Neuron (in vitro differentiated cells): Measurements from ENCODE around the gene ANKRD33B.
A peak's percentile ranks its signal among the peaks of the same experiment; 100 is the strongest.

Experiments used
- H2AFZ ChIP-seq: one replicate; pipeline ENCODE4 v1.6.1; 2013; ENCODE audit warnings: low read depth, mild to moderate bottlenecking, inconsistent platforms, low read length, moderate library complexity
- H3K27me3 ChIP-seq: one replicate; pipeline ENCODE4 v1.6.1; 2013; ENCODE audit warnings: low read length; ENCODE audit not compliant: insufficient read depth
- H3K36me3 ChIP-seq: one replicate; pipeline ENCODE4 v1.6.1; 2013; ENCODE audit warnings: low read length; ENCODE audit not compliant: insufficient read depth
- H3K4me1 ChIP-seq: one replicate; pipeline ENCODE4 v1.6.1; 2013; ENCODE audit warnings: low read length; ENCODE audit not compliant: insufficient read depth
- H3K4me3 ChIP-seq: 2 replicates; pipeline ENCODE4 v1.5.1; 2013; ENCODE audit warnings: mild to moderate bottlenecking, low read length, moderate library complexity
- H3K9me3 ChIP-seq: one replicate; pipeline ENCODE4 v1.6.1; 2013; ENCODE audit warnings: low read length

ANKRD33B gene

DNA sequence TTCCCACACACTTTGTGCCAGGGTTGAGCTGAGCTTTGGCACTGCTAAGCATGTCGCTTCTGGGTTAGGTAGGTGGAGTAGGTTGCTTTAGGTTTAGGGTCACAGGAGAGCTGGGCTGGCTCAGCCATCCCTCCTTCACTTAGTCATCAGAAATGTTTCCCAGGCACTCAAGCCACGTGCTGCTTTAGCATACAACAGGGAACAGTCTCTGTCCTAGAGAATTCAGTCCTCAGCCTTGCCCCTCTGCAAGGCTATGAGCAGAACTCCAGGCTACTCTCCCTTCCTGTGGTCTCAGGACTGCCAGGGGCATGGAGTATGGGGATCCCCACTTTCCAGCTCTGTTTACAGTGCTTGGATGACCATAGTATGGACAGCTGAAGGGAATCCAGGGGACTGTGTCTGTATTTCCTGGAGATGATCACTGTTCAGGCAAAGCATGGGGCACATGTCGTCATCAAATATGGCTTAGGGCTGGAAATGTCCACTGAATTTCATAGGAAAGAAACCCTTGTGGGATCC is 7.5 kb upstream of the ANKRD33B start:
- H3K27me3 ChIP-seq: peaks cover 27% of the 10 kb centered on the region
- no peak overlapping the region for H3K4me3 ChIP-seq
- H3K9me3 ChIP-seq: no peaks in the 10 kb centered on the region
- no peaks in the 10 kb centered on the region for H3K36me3 ChIP-seq
- H2AFZ ChIP-seq: no peak overlapping the region
- peaks cover 8% of the 10 kb centered on the region for H3K4me1 ChIP-seq

DNA sequence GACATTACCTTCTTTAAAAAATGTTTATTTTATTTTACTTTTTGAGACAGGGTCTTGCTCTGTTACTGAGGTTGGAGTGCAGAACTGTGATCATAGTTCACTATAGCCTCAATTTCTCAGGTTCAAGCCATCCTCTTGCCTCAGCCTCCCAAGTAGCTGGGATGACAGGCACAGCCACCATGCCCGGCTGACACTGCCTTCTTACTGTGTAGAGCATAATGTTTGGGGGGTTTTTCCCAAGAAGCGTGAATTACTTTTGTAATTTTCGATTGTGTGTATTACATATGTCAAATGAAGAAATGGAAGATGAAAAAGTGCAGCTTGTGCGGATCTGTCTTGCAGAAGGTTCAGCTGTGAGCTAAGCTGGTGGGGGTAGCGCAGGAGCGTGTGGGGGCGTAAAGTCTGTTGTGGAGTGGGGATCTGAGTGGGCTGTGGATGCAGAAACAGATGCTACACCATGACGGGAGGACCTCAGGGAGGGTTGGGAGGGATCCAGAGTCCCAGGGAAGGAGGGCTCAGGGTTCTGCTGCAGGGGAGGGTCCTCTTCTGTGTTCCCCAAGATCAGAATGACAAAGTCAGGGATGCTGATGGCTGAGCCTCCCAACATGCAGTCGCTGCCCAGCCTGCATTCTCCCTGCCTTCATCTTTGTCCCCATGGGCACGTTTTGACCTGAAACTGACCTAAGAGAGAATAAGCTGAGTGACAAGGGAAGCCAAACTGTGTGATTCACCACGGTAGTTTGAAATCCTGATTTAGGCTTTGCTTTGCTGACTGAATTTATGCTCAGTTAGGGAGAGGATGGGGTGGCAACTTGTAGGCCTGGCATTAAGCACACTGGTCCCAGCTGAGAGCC is 6.8 kb upstream of the ANKRD33B start:
- Histone ChIP-seq H3K4me3 (no peak overlapping the region), H3K27me3 (peaks cover 30% of the 10 kb centered on the region), H3K9me3 (no peaks in the 10 kb centered on the region), H3K36me3 (no peaks in the 10 kb centered on the region), H2AFZ (no peak overlapping the region), H3K4me1 (peaks cover 5% of the 10 kb centered on the region)

DNA sequence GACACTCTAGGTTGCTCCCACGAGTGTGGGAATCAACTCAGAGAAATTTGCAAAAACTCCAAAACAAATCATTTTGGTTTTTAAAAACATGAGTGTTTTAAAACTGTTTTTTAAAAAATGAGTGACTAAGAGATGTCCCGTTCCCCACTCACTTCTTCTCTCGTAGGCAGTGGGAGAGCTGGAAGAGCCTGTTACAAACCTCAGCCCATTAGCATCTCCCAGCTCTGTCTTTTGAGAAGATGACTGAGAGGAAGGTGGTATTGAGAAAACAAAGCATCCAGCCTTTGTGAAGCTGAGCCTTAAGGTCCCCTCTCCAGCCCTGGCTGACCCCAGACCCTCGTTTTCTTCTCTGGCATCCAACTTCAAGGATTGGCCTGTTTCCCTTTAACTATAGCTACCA is 4.7 kb upstream of the ANKRD33B start:
- H3K9me3 ChIP-seq: peaks cover 2% of the 10 kb centered on the region
- no peak overlapping the region for H3K4me3 ChIP-seq
- H3K36me3 ChIP-seq: no peaks in the 10 kb centered on the region
- H3K4me1 ChIP-seq: peaks cover 10% of the 10 kb centered on the region
- no peak overlapping the region for H2AFZ ChIP-seq
- H3K27me3 ChIP-seq: peaks cover 43% of the 10 kb centered on the region

DNA sequence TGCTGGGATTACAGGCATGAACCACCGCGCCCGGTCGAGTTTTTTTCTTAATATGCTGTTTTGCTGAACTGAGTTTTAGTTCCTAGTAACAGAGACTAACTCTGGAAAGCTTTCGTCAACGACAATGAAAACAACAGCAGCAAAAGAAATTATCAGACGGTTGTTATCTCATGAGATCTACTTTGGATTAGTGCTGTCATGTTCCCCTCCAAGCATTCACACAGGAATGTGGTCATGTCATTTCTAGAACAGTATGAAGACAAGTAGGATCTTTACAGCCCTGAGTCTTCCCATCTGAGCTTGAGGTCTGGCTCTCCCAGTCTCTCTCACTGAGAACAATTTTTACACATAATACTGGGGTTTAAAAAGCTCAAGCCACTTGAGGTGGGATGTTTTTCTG is 4.0 kb upstream of the ANKRD33B start:
- peaks cover 43% of the 10 kb centered on the region for H3K27me3 ChIP-seq
- no peaks in the 10 kb centered on the region for H3K36me3 ChIP-seq
- H3K4me3 ChIP-seq: no peak overlapping the region
- peaks cover 13% of the 10 kb centered on the region for H3K4me1 ChIP-seq
- H3K9me3 ChIP-seq: peaks cover 2% of the 10 kb centered on the region
- no peak overlapping the region for H2AFZ ChIP-seq

DNA sequence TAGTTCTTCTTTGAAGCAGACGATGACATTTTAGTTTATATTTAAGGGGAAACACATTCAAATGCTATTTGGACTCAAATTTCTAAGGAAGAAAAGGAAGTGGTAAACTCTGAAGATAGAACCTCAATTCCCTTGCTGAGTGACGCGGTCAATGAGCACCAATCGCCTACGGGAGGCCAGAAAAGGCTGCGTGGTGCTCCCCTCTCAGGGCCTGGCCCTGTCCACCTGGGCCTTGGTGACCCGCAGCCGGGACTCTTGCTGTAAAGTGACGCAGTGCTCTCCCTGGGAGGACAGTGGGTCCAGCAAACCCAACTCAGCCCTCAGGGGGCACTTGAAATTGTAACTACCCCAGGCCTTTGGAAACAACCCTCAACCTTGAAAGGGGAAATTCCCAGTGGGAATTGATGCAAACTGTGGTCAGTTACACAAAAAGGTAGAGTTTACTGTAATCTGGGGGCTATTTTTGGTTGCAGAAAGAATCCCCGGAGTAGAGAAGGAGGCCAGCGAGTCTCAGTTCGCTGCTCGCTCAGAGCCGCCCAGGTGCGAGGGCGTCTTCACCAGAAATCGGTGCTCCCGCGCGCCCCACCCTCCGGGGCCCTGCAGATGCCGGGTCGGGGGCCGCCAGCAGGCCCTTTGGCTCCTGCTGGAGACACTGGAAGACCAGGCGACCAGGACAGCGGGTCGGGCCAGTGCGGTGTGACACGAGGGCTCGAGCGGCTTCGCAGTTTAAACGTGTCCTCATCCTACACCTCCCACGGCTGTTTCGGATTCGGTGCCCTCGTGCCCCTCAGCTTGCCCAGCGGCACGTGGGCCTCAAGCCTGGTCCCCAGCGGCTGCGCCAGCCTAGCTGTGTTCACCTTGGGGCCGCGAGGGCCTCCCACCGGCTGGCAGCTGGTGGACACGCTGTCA is 1.4 kb upstream of the ANKRD33B start:
- Histone ChIP-seq H3K27me3 (peaks cover 31% of the 10 kb centered on the region), H3K9me3 (peaks cover 2% of the 10 kb centered on the region), H3K4me3 (peak overlapping the region; percentile 59), H3K36me3 (no peaks in the 10 kb centered on the region), H2AFZ (peak overlapping the region; percentile 86), H3K4me1 (peaks cover 30% of the 10 kb centered on the region)

DNA sequence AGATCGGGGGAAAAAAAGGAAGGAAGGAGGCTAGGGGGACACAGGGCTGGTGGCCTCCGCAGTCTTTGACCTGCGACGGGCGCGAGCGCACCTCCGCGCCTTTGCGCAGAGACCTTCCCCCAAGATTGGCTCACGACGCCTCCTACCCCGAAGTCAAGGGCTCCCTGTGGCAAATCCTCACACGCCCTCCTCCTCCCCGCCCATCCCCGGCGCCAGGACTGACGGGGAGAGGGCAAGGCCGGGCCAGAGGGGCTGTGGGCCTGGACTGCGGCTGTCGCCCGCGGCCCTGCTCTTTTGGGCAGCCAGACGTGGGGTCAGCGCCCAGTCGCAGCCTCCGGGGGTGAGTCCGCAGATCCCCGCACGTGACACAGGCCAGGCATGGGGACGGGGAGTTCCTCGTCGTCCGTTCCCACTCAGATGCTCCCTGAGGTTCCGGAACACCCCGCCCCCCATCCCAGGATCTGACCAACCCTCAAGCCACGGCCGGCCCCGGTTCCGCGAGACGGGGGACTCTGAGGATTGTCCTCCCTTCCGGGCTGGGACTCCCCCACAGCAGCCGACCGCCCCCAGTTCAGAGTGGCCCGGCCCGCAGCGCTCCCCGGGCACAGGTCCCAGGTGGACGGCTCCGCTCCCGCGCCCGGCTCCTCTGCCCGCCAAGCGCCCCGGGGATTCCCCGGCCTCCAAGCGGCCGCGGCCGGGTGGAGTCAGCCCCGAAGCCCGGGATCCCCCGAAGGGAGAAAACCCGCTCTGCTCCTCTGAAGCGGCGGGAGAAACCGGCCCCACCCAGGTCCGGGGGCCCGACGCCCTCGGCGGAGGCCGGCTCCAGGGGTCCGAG is 543 bp upstream of the ANKRD33B start:
- peak overlapping the region; percentile 86 for H2AFZ ChIP-seq
- peak overlapping the region; percentile 59 for H3K4me3 ChIP-seq
- no peaks in the 10 kb centered on the region for H3K36me3 ChIP-seq
- peaks cover 31% of the 10 kb centered on the region for H3K27me3 ChIP-seq
- H3K4me1 ChIP-seq: peaks cover 32% of the 10 kb centered on the region
- peaks cover 2% of the 10 kb centered on the region for H3K9me3 ChIP-seq

DNA sequence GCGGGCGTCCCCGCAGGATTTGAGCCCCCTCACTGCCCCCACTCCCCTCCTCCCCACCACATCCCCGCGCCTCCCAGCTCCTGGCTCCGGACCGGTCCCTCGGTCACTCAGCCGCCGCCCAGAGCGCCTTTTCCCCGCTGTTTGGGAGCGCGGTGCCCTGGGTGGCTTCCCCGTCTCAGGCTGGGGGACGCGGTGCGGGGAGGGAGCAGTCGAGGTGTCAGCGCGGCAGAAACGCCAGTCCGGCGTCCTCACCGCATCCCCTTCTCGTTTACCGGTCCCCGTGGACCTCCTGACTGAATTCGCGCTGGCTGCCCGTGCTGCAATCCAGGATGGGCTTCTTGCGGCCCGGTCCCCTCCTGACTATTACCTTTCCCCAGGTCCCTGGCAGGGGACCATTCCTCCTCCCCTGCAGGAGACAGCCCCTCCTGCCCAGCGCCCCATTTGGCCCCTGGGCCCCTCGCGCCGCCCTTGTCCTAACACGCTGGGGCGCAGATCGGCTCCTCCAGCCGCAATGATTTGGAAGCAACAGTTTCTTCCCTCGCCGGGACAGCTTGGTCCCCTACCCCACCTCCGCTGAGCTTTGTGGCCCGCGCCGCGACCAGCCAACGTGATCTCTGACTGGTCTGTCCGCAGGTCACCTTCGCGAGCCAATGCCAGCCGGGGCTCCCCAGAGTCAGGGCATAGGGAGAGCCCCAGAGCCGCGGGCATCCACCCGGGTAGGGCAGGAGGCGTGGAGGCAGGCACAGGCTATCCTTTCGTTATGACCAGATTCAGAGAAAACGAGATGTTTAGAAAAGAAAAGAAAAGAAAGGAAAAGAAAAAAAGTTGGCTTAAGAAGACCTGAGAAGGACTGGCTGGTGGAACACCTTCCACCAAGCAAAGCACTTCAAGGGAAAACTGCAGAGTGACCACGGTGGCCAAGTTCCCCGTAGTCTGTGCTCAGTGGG is 1.2 kb downstream of the ANKRD33B start:
- peak overlapping the region; percentile 27 for H2AFZ ChIP-seq
- peaks cover 22% of the 10 kb centered on the region for H3K27me3 ChIP-seq
- H3K4me1 ChIP-seq: peaks cover 32% of the 10 kb centered on the region
- H3K4me3 ChIP-seq: peak overlapping the region; percentile 59
- H3K36me3 ChIP-seq: no peaks in the 10 kb centered on the region
- peaks cover 2% of the 10 kb centered on the region for H3K9me3 ChIP-seq

DNA sequence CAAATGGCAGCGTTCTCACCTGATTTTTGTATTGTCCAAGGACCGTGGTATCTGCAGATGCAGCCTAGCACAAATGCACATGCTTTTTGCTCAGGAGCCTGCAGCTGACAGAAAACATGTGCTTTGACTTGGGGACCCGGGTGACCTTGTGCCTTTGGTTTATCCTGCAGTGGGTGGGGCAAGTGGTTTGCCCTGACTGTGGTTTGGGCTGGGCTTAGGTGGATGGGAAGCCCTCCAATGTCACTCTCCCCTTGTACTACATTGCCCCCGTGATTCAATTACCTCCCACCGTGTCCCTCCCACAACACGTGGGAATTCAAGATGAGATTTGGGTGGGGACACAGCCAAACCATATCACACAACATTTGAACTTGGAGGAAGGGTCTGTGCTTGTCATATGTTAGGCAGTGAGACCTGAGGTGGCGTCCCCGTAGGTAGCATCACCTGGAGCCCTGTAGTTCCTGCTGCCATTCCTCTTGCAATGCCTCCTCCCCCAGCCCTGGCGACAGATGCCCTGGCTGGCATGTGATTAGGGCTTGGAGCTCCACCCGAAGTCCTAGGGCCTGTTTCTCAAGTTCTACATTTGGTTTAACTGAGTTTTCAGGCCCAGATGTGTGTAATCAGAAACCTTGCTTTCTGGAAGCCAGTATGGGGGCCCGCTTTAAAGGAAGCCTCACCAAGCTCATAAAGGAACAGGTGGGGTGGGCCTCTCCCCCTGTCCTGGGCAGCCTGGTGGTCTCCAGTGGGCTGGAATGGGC is 2.1 kb downstream of the ANKRD33B start:
- Histone ChIP-seq H3K9me3 (peaks cover 2% of the 10 kb centered on the region), H3K4me1 (peaks cover 32% of the 10 kb centered on the region), H3K36me3 (no peaks in the 10 kb centered on the region), H3K27me3 (peaks cover 19% of the 10 kb centered on the region), H2AFZ (no peak overlapping the region), H3K4me3 (peak overlapping the region; percentile 59)

DNA sequence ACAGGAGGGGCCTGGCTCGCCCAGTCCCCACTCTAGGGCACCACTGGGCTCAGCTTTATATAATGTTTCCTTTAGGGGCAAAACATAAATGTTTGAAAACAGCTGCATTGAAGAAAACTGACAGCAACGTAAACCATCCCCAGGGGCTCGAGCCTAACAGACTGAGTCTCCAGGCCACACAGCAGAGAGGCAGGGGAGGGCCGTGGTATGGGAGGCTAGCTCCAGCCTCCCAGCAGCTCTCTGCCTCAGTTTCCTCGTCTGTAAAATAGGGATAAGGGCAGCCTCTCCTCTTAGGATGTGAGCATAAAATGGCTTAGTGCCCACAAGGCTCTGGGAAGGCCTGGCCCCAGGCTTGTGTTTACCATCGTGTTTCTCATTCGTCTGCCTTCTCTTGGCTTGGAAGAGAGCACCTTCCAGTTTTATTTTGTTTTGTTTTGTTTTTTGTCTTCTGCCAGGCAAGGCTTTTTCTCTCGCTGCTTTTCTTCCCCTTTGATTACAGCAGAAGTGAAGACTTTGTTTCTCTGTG is 2.7 kb downstream of the ANKRD33B start:
- Histone ChIP-seq H3K4me3 (no peak overlapping the region), H3K27me3 (peaks cover 15% of the 10 kb centered on the region), H3K9me3 (peaks cover 2% of the 10 kb centered on the region), H2AFZ (no peak overlapping the region), H3K4me1 (peaks cover 32% of the 10 kb centered on the region), H3K36me3 (no peaks in the 10 kb centered on the region)

DNA sequence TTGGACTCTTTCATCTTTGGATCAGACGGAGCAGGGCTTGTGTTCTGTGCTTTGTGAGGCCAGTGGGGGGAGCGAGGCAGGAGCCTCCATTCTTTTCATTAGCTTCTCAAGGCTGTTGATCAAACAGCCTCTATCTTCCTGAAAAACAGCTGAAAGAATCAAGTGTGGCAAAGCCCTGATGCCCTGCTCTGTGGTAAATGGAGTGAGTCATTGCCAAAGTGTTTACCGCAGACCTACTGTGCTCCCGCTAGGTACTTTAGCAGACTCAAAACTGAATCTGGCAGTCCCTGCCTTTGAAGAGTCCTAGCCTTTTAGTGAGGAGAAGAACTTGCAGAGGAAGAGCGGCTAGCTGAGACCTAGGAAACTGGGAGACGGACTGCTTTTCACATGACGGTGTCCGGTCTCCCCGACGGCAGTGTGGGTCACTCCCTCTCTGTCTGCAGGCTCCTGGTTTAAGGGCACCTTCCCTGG is 3.3 kb downstream of the ANKRD33B start:
- Histone ChIP-seq H2AFZ (no peak overlapping the region), H3K4me3 (no peak overlapping the region), H3K36me3 (no peaks in the 10 kb centered on the region), H3K27me3 (peaks cover 12% of the 10 kb centered on the region), H3K4me1 (peaks cover 32% of the 10 kb centered on the region), H3K9me3 (peaks cover 2% of the 10 kb centered on the region)

DNA sequence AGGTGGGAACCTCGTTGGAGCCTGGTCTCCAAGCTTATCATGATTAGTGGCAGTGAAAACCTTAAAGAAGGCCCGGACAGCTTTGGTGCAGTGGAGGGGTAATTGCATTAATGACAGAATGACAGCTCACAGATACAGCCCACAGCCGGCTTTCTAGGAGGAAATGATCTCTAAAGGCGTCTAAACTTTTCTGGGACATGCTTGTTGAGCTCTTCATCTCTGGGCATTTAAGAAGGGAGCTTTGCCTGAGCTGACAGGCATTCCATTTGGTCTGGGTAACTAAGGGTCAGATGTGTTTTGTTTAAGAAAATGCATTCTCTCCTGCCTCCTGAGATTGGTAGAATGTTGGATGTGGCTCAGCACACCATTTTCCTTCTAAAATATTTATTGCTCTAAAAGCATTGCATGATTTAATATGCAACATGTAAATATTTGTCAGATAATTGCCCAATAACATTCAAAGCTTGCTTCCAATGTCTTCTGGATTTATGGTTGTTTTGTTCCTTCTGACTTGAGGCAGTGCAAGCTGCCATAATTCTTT is 4.0 kb downstream of the ANKRD33B start:
- H2AFZ ChIP-seq: no peak overlapping the region
- H3K27me3 ChIP-seq: peaks cover 6% of the 10 kb centered on the region
- H3K4me1 ChIP-seq: peaks cover 32% of the 10 kb centered on the region
- no peaks in the 10 kb centered on the region for H3K9me3 ChIP-seq
- no peaks in the 10 kb centered on the region for H3K36me3 ChIP-seq
- no peak overlapping the region for H3K4me3 ChIP-seq
